Activated T-helper 9 cell treated with anti-CD3 and anti-CD28 coated beads, Interleukin-2, amount 50 U/mL, for 16 hours (primary cell): ENCODE measurements around the gene AVEN.
"Not testable (repeated sequence)": the region's sequence is repeated elsewhere in the genome, so short reads cannot be mapped to it uniquely, and the experiment has no call there.

ENCODE experiments used
- DNase-seq: peaks from one replicate; pipeline ENCODE4 v3.0.0-alpha.2; 2020; ENCODE audit warnings: low read depth

AVEN gene

DNA sequence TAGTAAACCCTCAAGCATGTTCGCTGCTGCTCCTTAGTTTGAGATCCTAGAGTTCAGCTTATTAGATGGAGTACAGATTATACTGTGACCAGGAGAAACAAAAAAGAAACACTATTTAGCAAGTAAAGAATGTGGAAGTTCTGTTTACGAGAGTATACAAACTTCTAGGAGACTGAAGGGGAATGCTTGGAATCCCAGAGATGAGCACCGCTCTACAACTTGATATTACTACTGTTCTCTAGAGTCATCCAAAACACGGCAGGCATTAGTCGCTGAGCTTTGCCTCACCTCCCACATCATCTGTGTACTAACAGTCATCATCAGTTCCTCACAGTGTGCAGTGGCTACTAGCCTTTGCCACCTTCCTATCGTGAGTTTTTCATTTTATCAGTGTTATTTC lies 192.1 kb downstream of the AVEN start:
- no peak for DNase-seq

DNA sequence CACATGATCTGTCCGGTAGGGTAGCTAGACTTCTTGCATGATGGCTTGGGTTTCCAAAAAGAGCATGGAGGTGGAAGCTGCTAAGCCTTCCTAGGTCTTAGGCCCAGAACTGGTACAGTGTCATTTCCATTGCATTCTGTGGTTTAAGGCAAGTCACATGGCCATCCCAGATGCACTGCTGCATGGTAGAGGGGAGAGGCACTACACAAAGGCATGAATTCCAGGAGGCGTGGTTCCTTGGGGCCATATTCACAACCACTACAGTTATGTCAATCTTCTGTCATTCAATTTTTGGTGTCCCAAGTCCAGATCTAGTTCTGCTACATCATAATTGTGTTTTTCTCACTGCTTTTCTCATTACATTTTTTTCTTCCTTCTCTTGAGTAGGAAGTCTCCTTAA lies 192.9 kb downstream of the AVEN start:
- no peak for DNase-seq

DNA sequence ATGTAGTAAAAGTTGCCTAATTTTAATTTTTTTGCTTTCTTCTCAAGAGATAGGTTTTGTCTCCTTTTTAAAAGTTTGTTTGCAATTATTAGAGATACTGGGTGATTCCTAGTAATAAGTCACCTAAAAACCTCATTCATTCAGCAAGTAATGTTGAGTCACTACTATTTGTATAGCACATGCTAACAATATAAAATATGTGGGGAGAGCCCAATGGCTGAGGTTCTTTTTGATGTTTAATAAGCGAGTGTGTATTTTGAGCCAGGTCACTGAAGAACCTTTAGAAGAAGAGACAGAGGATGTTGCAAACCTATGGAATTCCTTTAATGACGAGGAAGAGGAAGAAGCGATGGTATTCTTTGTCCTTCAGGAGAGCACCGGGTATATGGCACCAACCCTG lies 194.4 kb downstream of the AVEN start:
- no peak for DNase-seq

DNA sequence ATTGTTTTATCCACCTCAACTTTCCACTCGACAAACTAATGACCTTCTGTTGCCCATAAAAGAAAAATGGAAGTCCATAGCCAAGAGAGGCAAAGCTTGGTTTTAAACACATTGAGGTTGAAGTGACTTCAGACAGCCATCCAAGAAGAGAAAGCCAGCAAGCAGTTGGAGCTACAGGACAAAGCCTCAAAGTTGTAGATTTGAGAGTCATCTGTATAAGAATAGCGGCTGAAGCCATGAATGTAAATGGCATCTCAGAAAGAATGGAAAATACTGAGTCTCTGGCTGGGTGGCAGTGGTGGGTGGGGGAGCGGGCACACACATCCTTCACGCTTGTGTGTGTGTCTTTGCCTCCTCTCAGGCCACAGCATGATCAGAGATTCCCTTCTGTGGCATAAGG lies 194.8 kb downstream of the AVEN start:
- DNase-seq, result no peak

DNA sequence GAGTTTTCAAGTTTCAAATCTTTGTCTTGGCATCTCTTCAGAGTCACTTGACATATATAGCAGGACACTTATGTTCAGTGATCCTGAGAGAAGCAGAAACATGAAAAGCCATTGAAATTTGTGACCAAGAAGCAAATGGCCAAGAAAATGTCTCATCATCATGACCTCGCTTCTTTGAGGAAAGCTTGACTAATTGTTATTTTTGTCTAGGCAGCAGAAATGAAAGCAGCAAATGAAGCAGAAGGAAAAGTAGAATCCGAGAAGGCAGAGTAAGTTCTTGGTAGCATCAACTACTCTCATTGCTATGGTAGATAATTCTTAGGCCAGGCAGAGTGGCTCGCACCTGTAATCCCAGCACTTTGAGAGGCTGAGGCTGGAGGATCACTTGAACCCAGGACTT lies 198.4 kb downstream of the AVEN start:
- DNase-seq, result no peak

DNA sequence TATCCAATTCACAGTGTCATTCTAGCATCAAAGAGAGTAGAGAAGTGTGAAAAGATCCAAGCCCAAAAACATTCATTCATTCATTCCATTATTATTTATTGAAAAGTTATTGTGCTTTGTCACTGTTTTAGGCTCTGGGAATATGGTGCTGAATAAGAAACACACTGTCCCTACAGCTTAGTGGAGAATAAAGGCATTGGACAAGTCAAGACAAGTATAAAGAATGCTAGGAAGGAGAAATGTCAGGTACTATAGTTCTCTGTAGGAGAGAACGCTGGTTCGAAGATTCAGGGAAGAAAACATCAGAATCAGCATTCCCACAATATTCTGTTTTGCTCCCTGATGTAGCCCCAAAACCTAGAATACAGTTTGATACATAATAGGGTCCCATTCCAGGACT lies 199.5 kb downstream of the AVEN start:
- no peak for DNase-seq

DNA sequence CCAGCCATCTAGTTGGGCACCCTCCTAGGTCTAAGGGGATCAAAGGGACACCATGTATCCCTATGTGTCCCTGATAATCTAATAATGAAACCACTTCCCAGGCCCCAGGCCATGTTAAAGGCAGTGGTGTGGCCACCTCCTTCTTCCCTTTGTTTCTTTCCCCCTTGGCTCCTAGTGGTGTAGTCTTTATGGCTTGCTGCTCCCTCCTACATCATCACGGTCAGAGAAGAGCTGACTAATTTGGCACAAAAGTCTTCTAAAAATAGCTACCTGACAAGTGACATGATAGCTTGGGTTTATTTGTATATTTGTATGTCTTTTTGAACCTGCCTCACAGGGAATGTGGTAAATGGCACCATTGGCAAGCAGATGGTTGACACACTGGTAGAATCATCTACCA lies 201.7 kb downstream of the AVEN start:
- DNase-seq, result no peak

DNA sequence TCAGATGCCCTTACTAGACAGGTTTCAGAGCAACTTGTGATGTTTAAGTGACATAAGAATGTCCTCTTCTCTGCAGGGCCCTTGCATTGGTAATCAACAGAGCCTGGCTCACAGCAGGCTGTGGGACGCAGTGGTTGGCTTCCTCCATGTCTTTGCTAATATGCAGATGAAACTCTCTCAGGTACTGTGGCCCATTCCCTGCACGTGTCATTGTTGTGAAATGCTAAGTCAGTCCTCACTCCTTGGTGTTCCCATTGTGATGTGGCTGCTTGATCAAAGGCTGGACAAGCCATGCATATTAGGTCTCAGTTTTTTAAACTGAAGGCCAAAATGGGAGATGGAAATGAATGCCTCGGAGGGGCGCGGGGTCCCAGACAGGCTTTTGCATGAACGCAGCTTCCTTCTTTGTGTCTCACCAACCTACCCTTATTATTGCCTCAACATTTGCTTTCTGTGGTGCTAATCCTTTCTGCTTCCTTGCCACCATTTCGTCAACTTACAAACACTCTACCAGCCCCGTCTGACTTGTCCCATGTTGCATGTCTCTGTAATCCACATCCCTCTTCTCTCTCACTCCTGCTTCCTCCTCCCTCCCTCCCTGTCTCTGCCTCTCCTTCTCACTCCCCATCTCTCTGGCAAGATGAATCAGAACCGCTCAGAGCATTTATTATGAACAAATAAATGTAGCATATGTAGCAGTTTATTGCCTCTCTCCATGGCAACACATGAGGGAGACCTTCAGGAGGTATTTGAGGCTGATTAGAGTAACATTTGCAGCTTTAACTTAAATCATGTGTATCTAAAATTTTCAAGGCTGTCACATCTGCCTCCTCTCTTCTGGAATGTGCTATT lies 203.9 kb downstream of the AVEN start:
- no peak for DNase-seq

DNA sequence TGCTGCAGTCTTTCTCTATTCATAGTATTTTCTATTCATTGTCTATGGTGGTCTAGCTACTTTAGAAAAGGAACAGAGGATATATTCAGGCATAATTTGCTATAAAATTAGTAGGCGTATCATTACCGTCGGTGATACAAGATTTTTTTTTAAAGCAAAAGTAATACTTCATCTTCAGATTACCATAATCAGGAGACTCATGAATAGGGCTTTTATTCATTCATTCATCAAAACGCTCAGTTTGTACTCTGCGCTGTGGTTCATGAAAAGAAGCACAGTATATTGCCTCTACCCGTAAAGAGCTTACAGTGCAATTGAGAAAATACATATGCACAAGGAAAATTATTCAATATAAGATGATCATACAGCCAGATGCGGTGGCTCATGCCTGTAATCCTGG lies 207.4 kb downstream of the AVEN start:
- DNase-seq, result no peak

DNA sequence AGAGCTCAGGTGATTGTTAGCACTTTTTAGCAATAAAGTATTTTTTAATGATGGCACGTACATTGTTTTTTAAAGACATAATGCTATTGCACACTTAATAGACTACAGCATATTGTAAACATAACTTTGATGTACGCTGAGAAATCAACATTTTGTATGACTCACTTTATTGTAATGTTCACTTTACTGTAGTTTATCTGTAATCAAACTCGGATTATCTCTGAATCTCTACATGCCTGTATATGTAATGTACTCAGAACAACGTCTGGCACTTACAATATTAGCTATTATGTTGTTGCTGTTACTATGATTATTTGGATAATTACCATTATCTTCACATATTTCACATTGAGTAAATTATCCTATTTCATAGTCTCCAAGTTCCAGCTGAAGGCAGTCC lies 208.7 kb downstream of the AVEN start:
- DNase-seq, result no peak

DNA sequence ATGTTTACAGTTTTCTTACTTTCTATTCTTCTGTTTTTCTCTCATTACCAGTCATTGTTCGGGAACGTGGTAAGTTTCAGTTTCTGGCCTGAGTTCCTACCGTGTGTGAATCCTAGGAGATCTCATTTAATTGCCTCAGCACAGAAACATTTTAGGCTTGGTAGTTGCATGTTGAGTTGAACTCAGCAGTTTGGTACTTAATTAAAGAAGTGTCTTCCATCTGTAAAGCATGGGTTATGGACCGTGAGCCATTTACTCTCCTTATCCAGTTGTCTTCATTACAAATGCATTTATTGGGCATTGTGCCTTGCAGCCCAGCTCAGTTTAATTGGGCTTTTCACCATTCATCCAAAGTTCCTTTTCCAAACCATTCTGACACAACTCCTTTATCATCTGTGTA lies 212.8 kb downstream of the AVEN start:
- DNase-seq, result no peak

DNA sequence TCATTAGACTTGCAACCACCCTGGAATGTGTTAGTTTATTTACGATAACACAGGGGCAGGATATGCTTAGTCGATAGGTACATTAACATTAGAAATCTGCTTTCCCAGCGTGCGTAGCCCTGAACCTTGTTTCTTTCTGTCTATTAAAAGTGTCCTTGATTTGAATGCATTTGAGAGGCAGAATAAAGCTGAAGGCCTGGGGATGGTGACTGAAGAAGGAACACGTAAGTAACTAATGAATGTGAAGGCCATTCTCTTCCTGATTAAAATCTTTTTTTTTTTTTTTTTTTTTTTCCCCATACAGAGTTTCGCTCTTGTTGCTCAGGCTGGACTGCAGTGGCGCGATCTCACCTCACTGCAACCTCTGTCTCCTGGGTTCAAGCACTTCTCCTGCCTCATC lies 213.6 kb downstream of the AVEN start:
- no peak for DNase-seq

DNA sequence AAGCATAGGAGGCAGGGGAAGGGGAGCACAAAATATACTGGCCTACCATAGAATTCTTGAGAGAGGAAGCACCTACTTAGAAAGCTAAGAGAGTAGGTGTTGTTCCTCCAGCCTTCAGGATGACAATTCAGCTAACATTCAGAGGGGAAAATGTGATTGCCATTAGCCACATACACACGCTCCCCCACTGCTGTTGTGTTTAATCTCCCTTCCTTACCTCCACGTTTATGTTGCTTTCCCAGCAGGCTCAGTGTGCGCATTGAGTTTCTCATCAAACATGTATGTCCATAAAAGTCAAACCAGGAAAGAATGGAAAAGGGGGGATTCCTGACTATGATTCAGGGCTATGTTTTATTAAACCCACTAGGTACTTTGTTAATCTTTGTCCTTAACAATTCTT lies 215.9 kb downstream of the AVEN start:
- DNase-seq, result no peak

DNA sequence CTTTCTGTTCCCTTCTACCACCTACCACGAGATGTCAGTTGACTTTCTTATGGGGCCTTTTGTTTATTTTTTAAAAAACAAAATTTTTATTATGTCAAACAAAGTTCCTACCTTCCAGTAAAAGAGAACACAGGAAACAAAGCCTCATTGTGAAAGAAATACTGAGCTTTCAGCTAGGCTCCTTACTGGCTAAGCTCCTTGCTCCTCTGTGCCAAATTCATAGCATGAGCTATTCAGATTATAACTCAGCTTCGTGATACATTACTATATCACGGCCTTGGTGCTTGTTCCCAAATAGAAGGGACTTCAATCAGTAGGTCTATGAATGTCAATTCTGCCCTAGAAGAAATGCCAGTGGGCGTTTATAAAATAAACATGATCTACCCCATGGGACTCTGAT lies 216.5 kb downstream of the AVEN start:
- DNase-seq, result no peak

DNA sequence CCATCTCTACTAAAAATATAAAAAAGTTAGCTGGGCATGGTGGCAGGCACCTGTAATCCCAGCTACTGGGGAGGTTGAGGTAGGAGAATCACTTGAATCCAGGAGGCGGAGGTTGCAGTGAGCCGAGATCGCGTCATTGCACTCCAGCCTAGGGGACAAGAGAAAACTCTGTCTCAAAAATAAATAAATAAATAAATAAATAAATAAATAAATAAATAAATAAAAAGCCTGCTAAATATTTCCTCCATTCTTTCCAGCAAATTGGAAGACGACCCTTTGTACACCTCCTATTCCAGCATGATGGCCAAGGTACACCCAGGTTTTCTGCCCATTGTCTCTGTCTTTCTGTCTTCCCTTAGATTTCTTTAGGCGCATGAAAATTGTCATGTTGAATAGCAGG lies 219.5 kb downstream of the AVEN start:
- not testable (repeated sequence) for DNase-seq
